Nephron progenitor cell (in vitro differentiated cells): ENCODE results near the gene SOST.

Experiments
- DNase-seq: peaks from one replicate; pipeline ENCODE4 v3.0.0; 2021
- H3K27ac Mint-ChIP-seq: 2 replicates; pipeline ENCODE4 v1.8.0; 2021; ENCODE audit warnings: mild to moderate bottlenecking, moderate library complexity, mixed read lengths
- H3K27me3 Mint-ChIP-seq: 2 replicates; pipeline ENCODE4 v1.8.0; 2021; ENCODE audit warnings: mild to moderate bottlenecking, low read depth, mixed read lengths; ENCODE audit not compliant: poor library complexity
- H3K36me3 Mint-ChIP-seq: 2 replicates; pipeline ENCODE4 v1.8.0; 2021; ENCODE audit warnings: low read depth, mixed read lengths
- H3K4me1 Mint-ChIP-seq: 2 replicates; pipeline ENCODE4 v1.8.0; 2021; ENCODE audit warnings: mixed read lengths
- H3K4me3 Mint-ChIP-seq: 2 replicates; pipeline ENCODE4 v1.8.0; 2021; ENCODE audit warnings: mild to moderate bottlenecking, moderate library complexity, mixed read lengths
- H3K9me3 Mint-ChIP-seq: 2 replicates; pipeline ENCODE4 v1.8.0; 2021; ENCODE audit warnings: mild to moderate bottlenecking, moderate library complexity, mixed read lengths
- CTCF ChIP-seq: fragments of 200-600 bp; sonication (generic); IDR thresholded peaks from 2 replicates; pipeline ENCODE4 v1.5.0; 2021; ENCODE audit warnings: antibody characterized with exemption

Gene SOST

GRCh38 chr17:43733956-43734355, 24.6 kb downstream of the SOST start:
- H3K27ac Mint-ChIP-seq = no peak overlapping the region
- H3K4me3 Mint-ChIP-seq = no peak overlapping the region
- H3K4me1 Mint-ChIP-seq = no peaks in the 10 kb centered on the region
- peaks cover 38% of the 10 kb centered on the region for H3K9me3 Mint-ChIP-seq
- H3K36me3 Mint-ChIP-seq = peaks cover 11% of the 10 kb centered on the region
- no peak for DNase-seq
- peaks cover 21% of the 10 kb centered on the region for H3K27me3 Mint-ChIP-seq
- no peak for TF ChIP-seq CTCF

DNA sequence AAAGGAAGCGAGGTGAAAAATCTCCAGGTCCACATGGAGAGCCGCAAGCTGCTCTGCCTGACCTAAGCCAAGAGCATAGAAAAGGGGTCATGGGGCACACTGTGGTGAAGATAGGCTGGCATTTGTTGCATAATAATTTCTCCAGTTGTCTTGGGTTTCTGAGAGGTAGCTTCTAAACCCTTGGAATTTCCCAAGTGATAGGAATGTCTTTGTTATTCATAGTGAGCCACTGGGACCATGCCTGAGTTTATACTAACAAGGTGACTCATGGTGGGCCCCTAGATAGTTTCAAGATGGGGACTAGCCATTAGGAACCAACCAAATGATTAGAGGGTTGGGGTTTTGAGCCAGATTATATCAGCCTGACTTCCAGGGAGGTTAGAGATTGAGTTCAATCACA, 25.6 kb downstream of the SOST start:
- Mint-ChIP-seq H3K4me3 (no peak overlapping the region), H3K27ac (peak overlapping the region; percentile 45), H3K4me1 (no peaks in the 10 kb centered on the region), H3K36me3 (peaks cover 11% of the 10 kb centered on the region), H3K27me3 (peaks cover 28% of the 10 kb centered on the region), H3K9me3 (peaks cover 38% of the 10 kb centered on the region)
- DNase-seq = no peak
- no peak for TF ChIP-seq CTCF

DNA sequence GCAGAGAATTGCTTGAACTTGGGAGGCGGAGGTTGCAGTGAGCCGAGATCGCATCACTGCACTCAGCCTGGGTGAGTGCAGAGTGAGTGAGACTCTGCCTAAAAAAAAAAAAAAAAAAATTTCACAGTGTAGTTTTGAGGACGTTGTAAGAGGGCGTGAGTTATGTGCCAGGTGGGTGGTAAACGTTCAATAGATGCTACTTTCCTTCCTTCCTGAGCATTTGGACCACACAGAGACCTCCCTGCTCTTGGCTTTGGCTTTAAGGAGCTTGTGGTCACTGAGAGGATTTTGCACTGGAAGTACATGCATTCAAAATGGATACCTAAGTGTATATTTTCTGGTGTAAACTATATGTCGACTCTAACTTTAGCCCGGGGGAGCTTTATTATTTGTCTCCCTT, 30.5 kb downstream of the SOST start:
- no peak overlapping the region for H3K27ac Mint-ChIP-seq
- peaks cover 11% of the 10 kb centered on the region for H3K36me3 Mint-ChIP-seq
- peaks cover 33% of the 10 kb centered on the region for H3K27me3 Mint-ChIP-seq
- no peak for TF ChIP-seq CTCF
- H3K4me3 Mint-ChIP-seq = no peak overlapping the region
- no peak for DNase-seq
- H3K9me3 Mint-ChIP-seq = peaks cover 26% of the 10 kb centered on the region
- H3K4me1 Mint-ChIP-seq = peaks cover 20% of the 10 kb centered on the region

GRCh38 chr17:43723697-43724359, 34.8 kb downstream of the SOST start:
- Mint-ChIP-seq H3K27me3 (peaks cover 36% of the 10 kb centered on the region), H3K9me3 (peaks cover 4% of the 10 kb centered on the region), H3K27ac (no peak overlapping the region), H3K4me1 (peaks cover 53% of the 10 kb centered on the region), H3K4me3 (peak overlapping the region; percentile 52), H3K36me3 (no peaks in the 10 kb centered on the region)
- TF ChIP-seq CTCF = no peak
- peak; percentile 56 for DNase-seq

GRCh38 chr17:43722870-43723665, 35.5 kb downstream of the SOST start:
- no peak overlapping the region for H3K4me3 Mint-ChIP-seq
- peaks cover 61% of the 10 kb centered on the region for H3K4me1 Mint-ChIP-seq
- H3K27ac Mint-ChIP-seq = peak overlapping the region; percentile 74
- H3K9me3 Mint-ChIP-seq = peaks cover 4% of the 10 kb centered on the region
- no peak for DNase-seq
- peaks cover 30% of the 10 kb centered on the region for H3K27me3 Mint-ChIP-seq
- no peaks in the 10 kb centered on the region for H3K36me3 Mint-ChIP-seq
- TF ChIP-seq CTCF = no peak
